Kasumi-1 (cell line): Measurements from ENCODE around the gene ZNF746.
A peak's percentile ranks its signal among the peaks of the same experiment; 100 is the strongest.
"Not testable (repeated sequence)": the region's sequence is repeated elsewhere in the genome, so short reads cannot be mapped to it uniquely, and the experiment has no call there.

ENCODE experiments used
- DNase-seq, 2 experiments: peaks; one replicate each; lab custom pipeline; 2025; lab: John Stamatoyannopoulos, UW

Gene ZNF746

DNA sequence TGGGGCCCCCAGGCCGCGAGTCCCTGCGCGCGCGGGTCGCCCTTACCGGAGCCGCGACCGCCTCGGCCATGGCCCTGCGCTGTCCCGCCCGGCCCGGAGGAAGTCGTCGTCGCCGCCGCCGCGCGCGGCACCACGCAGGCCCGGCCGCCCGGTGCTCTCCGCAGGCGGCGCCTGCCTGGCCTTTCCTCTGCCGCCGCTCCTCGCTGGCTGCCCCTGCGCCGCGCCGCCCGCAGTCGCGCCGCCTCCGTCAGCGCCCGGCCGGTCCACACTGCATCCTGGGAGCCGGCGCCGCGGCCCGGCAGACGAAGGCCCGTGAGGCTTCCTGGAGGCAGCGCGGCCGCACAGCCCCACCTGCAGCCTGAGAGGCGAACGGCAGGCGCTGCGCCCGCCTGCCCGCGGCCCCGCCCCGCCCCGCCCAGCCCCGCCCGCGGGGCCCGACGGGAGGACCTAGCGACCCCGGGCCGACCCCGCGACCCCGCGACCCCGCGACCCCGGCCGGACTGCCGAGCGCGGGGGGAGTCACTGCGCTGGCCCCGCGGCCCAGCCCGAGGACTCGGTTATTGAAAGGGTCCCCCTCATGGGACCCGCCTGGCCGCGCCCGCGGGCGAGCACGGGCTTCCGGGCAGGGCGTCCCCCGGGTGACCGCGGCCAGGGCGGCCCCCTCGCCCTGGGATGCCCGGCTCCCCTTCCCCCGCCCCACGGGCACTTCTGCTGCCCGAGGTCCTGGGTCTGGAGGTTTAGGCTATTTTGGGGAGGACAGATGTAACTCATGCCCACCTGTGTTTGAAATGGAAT, at the start of gene ZNF746:
TSS of gene ZNF746 (minus strand) at position 343 of the 795 bp plus-strand sequence. CDS start at position 70, 273 bp downstream.
- peak; percentile 64 for DNase-seq

- no peak for DNase-seq
Observed at GRCh38 chr7:149547126-149547525, 49.5 kb upstream of the ZNF746 start.

DNA sequence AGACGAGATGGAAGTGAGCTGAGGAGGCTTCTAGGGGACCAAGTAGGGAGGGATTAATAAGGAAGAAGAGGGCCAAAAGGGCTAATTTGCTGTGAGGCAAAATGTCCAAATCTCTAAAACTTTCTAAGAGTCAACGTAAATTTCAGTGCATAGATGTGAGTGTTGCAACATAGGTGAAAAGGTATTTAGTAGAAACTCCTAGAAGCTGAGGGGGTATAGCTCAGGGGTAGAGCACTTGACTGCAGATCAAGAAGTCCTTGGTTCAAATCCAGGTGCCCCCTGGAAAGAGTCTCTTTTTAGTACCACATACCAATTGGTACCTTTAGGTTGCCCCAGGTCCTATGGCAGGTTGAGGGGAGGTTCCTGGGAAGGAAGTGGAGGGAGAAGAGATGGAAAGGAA, 48.7 kb upstream of the ZNF746 start:
- DNase-seq, result no peak

DNA sequence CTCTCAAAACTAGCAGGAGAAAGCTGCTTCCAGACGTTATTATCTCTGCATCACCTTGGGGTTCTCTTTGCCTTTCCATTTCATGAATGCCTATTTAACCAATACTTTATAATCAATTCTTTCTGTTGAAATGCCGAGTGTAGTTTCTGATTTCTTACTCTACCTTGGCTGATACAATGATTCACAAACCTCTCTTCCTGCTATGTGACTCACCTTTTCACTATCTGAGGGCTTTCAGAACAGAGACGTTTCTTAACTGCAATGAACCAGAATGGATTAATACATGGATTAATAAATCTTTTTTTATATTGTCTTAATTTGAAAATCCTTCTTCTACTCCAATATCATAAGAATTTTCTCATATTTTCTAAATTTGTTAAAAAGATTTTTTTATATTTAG, 46.4 kb upstream of the ZNF746 start:
- no peak for DNase-seq

GRCh38 chr7:149532654-149533053, 35.0 kb upstream of the ZNF746 start:
- no peak for DNase-seq

DNA sequence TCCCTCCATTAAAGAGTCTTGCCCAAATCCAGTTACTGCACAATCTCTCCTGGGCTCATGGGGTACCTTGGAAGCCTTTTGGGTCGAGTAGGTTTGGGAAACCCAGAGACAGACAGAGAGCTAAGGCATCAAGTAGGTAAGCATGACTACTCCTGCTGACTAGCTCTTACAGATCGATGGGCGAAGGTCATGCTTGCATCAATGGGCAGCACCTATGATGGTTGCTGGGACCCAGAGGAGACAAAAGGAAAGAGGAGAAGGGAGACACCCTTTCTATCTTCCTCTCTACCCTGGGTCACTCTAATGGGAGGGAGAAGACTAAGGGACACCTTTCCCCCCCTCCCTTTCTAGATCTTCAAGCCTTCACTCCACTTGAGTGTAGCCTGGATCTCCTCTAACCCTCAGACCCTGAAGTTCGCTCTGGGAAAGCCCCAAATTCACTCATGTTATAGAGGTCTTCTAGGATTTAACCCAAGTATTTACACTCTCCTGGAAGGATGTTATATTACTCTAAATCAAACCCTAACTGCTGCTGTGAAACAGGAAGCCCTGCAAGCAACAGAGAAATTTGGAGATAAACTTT, 31.6 kb upstream of the ZNF746 start:
- DNase-seq, result no peak

- DNase-seq, result no peak
Observed at GRCh38 chr7:149527414-149527813, 29.8 kb upstream of the ZNF746 start.

DNA sequence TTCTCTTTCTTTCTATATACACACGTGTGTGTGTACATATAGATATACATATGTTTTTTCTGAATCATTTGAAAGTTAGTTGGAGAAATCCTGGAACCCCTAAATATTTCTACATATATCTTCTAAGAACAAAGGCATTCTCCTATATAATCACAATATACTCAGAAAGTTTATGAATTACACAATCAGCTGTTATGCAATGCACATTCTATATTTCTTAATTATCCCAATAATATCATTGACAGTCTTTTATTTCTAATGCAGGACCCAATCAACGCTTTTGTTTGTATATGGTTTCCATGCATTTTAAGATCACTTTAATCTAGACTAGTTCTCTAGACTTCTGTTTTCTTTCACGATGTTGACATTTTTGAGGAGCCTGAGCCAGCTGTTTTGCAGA, 27.7 kb upstream of the ZNF746 start:
- no peak for DNase-seq

DNA sequence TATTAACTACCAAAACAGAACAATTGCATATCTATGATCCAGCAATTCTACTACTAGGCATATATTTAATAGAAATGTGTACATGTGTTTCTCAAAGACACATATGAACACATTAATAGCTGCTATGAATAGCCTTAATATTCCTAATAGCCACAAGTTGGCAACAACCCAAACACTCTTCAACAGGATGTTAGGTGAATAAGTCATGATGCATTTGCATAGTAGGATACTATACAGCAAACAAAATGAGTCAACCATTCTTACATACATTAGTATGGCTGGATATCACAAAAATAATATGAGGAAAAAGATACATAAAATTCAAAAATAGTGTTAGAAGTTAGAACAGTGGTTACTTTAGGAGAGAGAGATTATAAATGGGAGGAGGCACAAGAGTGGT, 26.8 kb upstream of the ZNF746 start:
- DNase-seq, result no peak

GRCh38 chr7:149510248-149510647, 12.6 kb upstream of the ZNF746 start:
- no peak for DNase-seq

DNA sequence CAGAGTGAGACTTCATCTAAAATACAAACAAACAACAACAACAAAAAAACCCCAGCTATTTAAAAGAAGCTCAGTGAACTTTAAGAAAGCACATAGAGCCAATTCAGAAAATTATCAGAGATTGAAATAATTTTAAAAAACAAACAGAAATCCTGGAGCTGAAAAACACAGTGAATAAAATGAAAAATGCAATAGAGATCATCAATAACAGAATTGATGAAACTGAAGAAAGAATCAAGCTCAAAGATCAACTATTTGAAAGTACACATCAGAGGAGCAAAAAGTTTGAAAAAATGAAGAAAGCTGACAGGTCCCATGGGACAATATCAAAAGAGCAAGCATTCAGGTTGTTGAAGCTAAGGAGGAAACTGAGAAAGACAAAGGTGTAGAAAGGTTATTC, 12.2 kb upstream of the ZNF746 start:
- DNase-seq, result no peak

DNA sequence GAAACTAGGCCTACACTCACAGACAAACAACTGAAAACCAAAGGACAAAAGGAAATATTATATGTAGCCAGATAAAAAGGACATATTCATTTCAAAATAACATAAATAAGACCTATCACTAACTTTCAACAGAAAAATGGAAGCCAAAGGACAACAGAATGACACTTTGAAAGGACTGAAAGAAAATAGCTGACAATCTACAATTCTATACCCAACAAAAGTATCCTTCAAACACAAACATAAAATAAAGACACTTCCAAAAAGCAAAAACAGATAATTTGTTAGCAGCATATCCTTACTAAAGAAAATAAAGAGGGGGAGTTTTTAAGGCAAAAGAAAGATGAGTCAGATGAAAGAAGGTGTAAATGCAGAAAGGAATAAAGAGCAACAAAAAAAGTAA, 7.9 kb upstream of the ZNF746 start:
- DNase-seq, result no peak

DNA sequence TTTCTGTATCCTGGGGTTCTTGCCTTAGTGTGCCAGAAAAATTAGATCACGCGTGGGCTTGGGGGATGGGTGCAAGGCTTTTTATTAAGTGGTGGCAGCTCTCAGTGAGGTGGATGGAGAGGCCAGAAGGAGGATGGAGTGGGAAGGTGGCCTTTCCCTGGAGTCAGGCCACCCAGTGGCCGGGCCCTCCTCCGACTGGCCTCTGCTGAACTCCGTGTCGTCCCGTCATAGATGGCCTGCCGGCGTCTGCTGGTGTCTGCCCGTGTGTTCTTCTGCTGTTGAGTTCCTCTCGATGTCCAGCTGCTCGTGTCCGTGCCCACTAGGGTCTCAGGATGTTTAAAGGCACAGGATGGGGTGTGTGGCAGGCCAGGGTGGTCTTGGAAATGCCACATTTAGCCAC, 4.0 kb upstream of the ZNF746 start:
- no peak for DNase-seq

- no peak for DNase-seq
Observed at GRCh38 chr7:149500910-149501309, 3.3 kb upstream of the ZNF746 start.

GRCh38 chr7:149500201-149500600, 2.6 kb upstream of the ZNF746 start:
- DNase-seq, result no peak

- no peak for DNase-seq
Observed at GRCh38 chr7:149498811-149499210, 1.2 kb upstream of the ZNF746 start.

DNA sequence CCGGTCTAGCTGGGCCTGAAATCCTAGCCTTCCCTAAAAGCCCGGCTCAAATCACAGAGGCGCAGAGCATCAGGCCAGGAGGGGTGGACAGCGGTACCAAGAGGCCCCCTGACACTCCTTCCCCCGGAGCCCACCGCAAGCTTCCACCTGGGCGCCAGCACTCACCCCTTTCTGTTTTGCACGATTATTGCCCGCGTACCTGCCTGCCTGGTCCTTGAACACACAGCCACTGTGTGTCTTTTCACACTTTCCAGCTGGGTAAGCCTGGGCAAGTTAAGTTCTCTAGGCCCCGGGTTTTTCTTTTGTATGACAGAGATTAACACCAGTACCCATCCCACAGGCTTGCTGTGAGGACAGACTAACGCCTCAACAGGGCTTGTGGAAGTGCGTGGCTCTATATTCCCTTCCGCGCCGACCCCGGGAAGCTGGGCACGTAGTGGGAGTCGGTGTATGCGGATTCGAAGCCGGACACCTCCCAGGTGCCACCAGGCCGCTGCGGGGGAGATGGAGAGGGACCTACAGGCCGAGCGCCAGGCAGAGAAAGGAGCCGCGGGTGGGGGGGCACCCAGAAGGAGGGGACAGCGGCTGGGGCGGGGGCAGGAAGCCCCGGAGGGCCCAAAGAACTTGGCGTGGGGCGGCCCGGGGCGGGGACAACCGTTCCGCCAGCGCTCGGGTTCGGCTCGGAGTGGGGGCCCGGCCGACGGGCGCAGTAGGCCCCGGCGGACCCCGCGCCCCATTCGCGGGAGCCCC, 792 bp downstream of the ZNF746 start:
- peak; percentile 26 to 33 for DNase-seq

- DNase-seq, result no peak
Observed at GRCh38 chr7:149495785-149496641, 1.6 kb downstream of the ZNF746 start.

DNA sequence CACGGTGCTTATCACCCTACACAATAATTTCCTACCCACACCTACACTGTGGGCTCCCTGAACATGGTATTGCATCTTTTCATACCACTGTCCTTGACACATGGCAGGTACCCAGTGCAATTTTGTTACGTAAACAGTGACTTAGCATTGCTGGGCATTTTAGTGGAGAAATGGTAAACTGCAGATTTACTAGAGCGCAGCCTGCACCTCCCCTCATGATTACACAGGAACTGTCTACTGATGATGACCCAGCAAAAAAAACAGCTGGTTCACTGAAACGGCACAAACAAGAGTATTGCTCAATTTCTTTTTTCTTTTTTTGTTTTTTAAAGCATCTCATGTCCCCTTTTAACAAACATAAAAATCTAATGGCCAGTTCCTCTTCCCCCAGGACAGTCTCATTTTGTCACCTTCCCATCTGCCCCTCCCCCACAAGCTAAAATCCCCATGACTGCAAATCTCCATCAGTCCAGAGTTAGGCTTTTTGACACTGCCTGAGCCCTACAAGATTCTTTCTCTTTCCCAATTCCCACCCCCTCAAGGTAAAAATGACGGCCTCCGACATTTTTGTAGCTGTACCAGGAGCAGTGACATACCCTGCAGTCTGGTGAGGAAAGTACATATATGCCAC, 2.8 kb downstream of the ZNF746 start:
- no peak for DNase-seq

- DNase-seq, result not testable (repeated sequence)
Observed at GRCh38 chr7:149493975-149494374, 3.6 kb downstream of the ZNF746 start.

DNA sequence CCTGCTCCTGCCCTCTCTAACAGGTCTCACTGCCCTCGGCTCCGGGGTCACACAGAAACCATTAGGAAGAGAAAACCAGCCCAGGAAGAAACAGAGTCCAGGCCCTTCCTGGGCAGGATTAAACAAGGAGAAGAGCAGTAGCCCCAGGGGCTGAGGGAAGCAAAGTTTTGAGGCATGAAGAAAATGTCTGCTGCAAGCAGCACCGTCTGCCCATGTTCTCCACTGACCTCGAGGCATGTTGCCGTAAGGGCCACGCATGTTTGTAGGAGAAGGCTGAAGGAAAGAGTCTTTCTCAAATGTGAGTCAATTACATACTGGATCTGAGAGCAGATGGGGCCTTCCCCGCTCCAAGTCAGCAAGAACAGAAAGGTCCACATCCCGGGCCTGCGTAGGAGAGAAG, 4.2 kb downstream of the ZNF746 start:
- DNase-seq, result no peak
